BE2C (cell line): Measurements from ENCODE around the gene TP53INP2.

Experiments
- DNase-seq: peaks from one replicate; pipeline ENCODE4 v3.0.0-alpha.2; 2020
- H3K27me3 ChIP-seq: fragments of 250-450 bp; sonication (Bioruptor Pico); 2 replicates; pipeline ENCODE4 v1.5.1; 2020; ENCODE audit warnings: mild to moderate bottlenecking
- H3K36me3 ChIP-seq: fragments of 250-450 bp; sonication (Bioruptor Pico); 2 replicates; pipeline ENCODE4 v1.5.1; 2020; ENCODE audit warnings: mild to moderate bottlenecking
- H3K4me1 ChIP-seq: fragments of 250-450 bp; sonication (Bioruptor Pico); 2 replicates; pipeline ENCODE4 v1.5.1; 2020
- H3K4me3 ChIP-seq: 2 replicates; pipeline ENCODE4 v1.5.1; 2011; ENCODE audit warnings: low read depth, low read length
- H3K9me3 ChIP-seq: fragments of 250-450 bp; sonication (Bioruptor Pico); 2 replicates; pipeline ENCODE4 v1.5.1; 2020
- TF ChIP-seq, protein P1 (sequence below): IDR thresholded peaks from 2 replicates; pipeline ENCODE4 v1.5.1; 2012; ENCODE audit warnings: mild to moderate bottlenecking, low read depth, low read length

The TP53INP2 gene

DNA sequence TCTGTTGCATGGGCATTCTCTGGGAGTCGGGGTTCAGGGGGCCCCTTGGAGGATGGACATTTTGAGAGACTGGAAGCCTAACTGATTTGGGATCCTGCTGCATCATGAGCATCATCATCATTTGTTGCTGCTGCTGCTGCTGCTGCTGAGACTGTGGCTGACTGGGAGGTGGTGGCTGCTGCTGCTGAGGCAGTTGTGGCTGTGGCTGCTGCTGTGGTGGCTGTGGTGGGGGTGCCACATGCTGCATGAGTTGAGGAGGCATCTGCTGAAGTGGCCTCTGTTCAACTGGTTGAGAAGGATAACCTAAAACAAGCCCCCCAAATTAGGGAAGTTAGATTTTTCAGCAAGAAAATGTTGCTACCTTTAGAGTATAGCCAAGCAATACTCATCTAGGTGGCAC is 38.9 kb downstream of the TP53INP2 start:
- Histone ChIP-seq H3K36me3 (peaks cover 51% of the 10 kb centered on the region), H3K9me3 (no peaks in the 10 kb centered on the region), H3K27me3 (no peaks in the 10 kb centered on the region), H3K4me1 (no peaks in the 10 kb centered on the region), H3K4me3 (no peak overlapping the region)
- no peak for DNase-seq
- TF ChIP-seq, protein P1, sequence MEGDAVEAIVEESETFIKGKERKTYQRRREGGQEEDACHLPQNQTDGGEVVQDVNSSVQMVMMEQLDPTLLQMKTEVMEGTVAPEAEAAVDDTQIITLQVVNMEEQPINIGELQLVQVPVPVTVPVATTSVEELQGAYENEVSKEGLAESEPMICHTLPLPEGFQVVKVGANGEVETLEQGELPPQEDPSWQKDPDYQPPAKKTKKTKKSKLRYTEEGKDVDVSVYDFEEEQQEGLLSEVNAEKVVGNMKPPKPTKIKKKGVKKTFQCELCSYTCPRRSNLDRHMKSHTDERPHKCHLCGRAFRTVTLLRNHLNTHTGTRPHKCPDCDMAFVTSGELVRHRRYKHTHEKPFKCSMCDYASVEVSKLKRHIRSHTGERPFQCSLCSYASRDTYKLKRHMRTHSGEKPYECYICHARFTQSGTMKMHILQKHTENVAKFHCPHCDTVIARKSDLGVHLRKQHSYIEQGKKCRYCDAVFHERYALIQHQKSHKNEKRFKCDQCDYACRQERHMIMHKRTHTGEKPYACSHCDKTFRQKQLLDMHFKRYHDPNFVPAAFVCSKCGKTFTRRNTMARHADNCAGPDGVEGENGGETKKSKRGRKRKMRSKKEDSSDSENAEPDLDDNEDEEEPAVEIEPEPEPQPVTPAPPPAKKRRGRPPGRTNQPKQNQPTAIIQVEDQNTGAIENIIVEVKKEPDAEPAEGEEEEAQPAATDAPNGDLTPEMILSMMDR = no peak

DNA sequence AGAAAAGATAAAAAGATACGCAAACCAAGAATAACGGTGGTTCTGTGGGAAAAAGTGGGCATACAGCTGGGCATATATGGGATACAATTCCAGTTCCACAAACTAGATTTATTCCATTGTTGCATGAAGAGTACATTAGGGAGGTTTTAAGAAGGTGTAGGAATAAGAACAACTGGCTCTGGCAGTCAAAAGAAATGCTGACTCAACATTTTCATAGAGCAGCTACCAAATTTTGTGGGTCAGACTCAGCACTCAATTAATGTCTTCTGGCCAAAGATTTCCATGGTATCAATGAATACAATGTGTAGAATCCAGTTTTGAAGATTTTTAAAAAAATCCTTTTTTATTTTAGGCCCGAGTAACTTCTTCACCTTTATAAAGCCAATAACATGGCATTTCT is 40.2 kb downstream of the TP53INP2 start:
- peaks cover 52% of the 10 kb centered on the region for H3K36me3 ChIP-seq

GRCh38 chr20:34744847-34745246 is 40.7 kb downstream of the TP53INP2 start:
- Histone ChIP-seq H3K36me3 (peaks cover 57% of the 10 kb centered on the region), H3K4me1 (no peaks in the 10 kb centered on the region), H3K27me3 (no peaks in the 10 kb centered on the region), H3K9me3 (no peaks in the 10 kb centered on the region), H3K4me3 (no peak overlapping the region)
- TF ChIP-seq, protein P1 = no peak
- no peak for DNase-seq

More for the DNA sequence above, 40.2 kb downstream of the TP53INP2 start:
- TF ChIP-seq, protein P1 = no peak
- Histone ChIP-seq H3K9me3 (no peaks in the 10 kb centered on the region), H3K27me3 (no peaks in the 10 kb centered on the region), H3K4me3 (no peak overlapping the region), H3K4me1 (no peaks in the 10 kb centered on the region)
- no peak for DNase-seq

- Histone ChIP-seq H3K36me3 (peaks cover 61% of the 10 kb centered on the region), H3K4me1 (no peaks in the 10 kb centered on the region), H3K27me3 (no peaks in the 10 kb centered on the region), H3K4me3 (no peak overlapping the region), H3K9me3 (no peaks in the 10 kb centered on the region)
- TF ChIP-seq, protein P1 = no peak
- no peak for DNase-seq
Measured at GRCh38 chr20:34746674-34747073, 42.5 kb downstream of the TP53INP2 start.

- Histone ChIP-seq H3K9me3 (no peaks in the 10 kb centered on the region), H3K36me3 (peaks cover 57% of the 10 kb centered on the region), H3K27me3 (no peaks in the 10 kb centered on the region), H3K4me1 (no peaks in the 10 kb centered on the region), H3K4me3 (no peak overlapping the region)
- TF ChIP-seq, protein P1 = no peak
- DNase-seq = no peak
Measured at GRCh38 chr20:34747479-34747878, 43.3 kb downstream of the TP53INP2 start.

DNA sequence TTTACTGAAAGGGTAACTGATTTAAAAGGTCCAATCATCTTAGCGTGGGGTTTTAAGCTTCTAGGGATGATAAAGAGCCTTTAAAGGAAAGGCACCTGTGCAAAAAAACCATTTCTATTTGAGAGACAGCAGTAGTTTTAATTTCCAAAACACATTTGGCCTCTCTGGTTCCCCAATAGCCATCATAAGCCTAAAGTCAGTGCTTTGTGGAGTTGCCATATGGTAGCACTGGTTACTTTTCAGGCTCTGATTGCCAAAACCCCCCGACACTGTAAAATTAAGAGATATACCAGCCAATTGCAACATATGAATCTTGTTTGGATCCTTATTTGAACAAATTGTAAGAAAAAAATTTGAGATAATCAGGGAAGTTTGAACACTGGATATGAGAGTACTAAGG is 44.6 kb downstream of the TP53INP2 start:
- no peaks in the 10 kb centered on the region for H3K27me3 ChIP-seq
- no peak for DNase-seq
- peaks cover 47% of the 10 kb centered on the region for H3K36me3 ChIP-seq
- no peaks in the 10 kb centered on the region for H3K4me1 ChIP-seq
- TF ChIP-seq, protein P1 = no peak
- H3K9me3 ChIP-seq = no peaks in the 10 kb centered on the region
- H3K4me3 ChIP-seq = no peak overlapping the region
